Activated CD8-positive, alpha-beta memory T cell treated with anti-CD3 and anti-CD28 coated beads for 1 hour (primary cell): ENCODE measurements around the gene RAP1GDS1.
"Not testable (repeated sequence)": the region's sequence is repeated elsewhere in the genome, so short reads cannot be mapped to it uniquely, and the experiment has no call there.

Source experiments
- DNase-seq, 2 donors: peaks; one replicate each; pipeline ENCODE4 v3.0.0-alpha.2; 2020; ENCODE audit warnings: low read depth in 1 of 2; ENCODE audit errors: extremely low read depth in 1 of 2

The RAP1GDS1 gene

GRCh38 chr4:98479590-98479989 lies 218.4 kb downstream of the RAP1GDS1 start:
- not testable (repeated sequence) for DNase-seq

GRCh38 chr4:98480535-98480934 lies 219.4 kb downstream of the RAP1GDS1 start:
- no peak for DNase-seq

DNA sequence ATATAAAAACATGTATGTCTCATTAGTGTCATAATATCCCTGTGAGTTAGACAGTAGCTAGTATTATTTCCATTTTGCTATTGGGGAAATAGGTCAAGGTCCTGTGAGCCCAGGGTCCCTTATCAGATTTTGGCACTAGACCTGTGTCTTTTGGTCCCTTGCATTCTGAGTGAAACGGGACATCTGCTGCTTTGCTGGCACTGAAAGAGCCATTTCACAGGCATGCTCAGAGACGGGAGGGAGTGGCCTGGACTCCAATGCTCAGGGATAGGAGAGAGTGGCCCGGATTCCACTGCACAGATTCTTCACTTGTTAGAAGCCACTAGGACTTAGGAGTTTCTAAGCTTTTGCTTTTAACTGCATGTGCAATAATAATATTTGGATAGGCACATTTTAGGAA lies 220.0 kb downstream of the RAP1GDS1 start:
- no peak for DNase-seq

GRCh38 chr4:98482503-98482846 lies 221.3 kb downstream of the RAP1GDS1 start:
- no peak for DNase-seq

DNA sequence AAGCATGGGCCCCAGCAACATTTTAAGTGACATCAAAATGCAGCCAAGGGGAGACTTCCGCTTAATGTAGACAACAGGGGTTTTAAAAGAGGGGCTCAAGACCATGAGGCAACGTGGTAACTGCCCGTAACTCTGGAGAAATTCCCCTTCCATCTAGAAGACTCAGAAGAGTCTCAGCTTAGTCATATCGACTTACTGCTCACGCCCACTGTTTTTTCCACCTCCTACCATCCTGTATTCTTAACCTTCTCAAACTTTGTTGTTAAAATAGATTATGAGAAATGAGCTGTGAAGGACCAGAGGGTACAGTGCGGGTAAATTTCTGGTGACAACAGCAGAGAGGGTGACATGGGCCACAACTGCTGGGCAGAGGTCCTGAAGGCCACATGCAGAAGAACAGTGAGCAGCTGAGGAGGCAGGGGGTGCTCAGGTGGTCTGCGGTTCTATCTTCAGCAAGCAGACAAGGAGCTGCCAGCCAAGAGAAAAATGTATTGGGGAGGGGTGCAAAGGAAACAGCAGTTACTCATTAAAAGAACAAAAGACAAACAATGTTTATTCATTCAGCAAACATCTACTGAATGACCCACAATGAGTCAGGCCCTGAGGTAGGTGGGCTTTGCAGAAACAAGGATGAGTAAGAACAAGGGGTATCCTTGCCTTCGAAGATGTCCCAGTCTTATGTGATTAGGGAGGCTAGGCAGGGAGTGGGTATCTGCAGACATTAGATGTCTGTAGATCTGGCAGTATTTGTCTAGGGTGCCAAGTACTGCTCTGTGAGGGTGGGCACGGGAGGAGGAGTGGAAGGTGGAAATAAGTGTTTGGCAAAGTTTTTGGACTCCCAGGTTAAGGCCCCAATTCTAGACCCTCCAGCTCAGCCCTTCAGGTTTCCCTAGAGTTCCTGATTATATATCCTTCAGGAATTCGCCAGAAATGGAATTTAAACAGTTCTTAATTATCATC lies 221.9 kb downstream of the RAP1GDS1 start:
- DNase-seq, result no peak

DNA sequence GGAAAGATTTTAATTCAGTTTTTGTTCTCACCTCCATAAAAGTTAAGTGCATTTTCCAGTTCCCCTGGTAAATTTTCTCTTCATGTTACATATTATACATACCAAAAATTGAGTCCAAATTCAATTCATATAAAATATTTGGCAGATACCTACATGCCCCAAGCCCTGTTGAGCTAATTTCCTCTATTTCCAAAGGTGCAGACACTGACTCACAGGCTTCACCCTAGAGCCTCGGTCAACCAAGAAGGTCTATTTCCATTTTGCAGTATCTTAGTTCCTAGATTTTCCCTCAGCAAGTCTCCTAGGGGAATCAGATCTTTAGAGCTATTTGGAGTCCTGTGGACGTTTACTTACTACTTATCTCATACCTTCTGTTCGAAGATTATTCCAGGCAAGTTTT lies 222.8 kb downstream of the RAP1GDS1 start:
- DNase-seq, result no peak

DNA sequence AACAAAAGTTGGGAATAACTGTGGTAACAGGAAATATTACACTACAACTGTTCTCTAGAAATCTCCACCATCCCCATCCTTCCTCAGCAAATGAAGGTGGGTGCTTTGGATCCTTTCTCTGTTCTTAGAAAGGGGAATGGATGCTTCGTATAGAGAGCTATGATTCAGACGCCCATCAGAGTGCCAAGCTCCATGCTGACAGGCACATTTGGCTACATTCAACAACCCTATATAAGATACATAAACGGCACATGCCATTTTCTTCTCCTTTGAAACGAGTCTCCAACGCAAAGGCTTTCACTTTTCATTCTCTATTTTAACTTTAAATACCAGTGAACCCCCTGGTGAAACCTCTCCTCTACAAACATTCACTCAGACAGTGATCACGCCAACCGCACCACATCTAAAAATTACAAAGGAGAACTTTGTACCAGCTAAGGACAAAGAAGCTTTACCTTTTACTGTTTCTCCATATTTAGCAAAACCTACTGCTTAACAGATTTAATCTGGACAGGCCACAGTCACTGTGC lies 224.7 kb downstream of the RAP1GDS1 start:
- no peak for DNase-seq

- DNase-seq, result no peak
Observed at GRCh38 chr4:98490251-98490650, 229.1 kb downstream of the RAP1GDS1 start.

- DNase-seq, result no peak
Observed at GRCh38 chr4:98491899-98492559, 230.8 kb downstream of the RAP1GDS1 start.

- no peak for DNase-seq
Observed at GRCh38 chr4:98493296-98493695, 232.1 kb downstream of the RAP1GDS1 start.
